Activated naive CD8-positive, alpha-beta T cell treated with anti-CD3 and anti-CD28 coated beads, Interleukin-2, amount 50 U/mL, for 16 hours (primary cell): Measurements from ENCODE around the gene SLC1A2.

ENCODE experiments used
- DNase-seq: peaks from one replicate; pipeline ENCODE4 v3.0.0-alpha.2; 2020; ENCODE audit warnings: low read depth, low spot score

SLC1A2 gene

DNA sequence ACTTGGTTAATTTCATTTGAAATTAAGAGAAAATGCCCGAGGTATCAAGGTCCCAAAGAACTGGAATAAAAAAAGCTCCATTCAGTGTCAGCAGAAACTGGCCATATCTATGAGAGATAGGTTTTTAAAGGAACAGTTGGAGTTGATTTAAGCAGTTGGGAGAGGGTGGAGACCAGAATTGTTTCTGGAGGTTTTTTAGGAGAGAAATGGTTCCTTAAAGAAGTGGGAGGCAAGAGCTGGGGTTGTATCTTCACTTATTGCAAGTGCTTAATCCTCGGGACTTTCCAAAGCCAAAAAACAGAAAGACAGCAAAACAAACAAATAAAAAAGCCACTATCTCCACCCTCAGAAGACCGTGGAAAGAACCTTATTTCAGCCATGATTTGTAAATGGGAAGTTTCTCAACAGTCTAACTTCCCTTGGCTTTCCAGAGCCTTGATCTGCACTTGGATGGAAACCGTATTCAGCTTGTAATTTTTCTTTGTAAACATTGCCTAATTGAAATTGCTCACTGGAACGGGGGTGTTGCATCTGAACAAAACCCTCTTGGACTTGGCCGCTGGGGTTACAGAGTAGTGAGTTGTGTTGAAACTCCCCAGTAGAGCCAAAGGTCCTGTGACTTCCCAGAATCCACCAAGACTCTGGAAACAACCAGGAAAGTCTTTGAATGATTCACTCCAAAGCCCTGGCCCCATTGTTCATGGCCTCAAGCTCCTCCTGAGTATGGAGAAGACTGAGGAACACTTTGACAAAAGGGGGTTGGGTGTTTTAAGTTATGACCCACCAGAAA lies 115.6 kb downstream of the SLC1A2 start:
- no peak for DNase-seq

DNA sequence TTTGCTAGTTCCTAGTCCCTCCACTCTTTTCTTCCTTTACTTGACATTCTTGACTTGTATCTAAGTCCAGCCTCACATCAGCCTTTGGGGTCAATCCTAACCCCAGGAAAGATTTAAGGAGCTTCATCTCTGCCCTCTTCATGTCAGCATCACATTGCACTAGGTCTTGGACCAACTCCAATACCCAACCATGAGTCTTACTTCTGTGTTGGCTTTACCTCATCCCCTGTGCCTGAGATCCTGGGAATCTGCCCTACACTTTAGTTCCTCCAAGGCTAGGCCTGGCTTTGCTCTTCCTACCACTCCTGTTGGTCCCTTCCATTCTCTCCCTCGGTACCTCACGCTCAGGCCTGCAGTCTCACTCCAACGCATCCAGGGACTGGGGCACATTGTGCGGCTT lies 117.0 kb downstream of the SLC1A2 start:
- DNase-seq, result no peak

DNA sequence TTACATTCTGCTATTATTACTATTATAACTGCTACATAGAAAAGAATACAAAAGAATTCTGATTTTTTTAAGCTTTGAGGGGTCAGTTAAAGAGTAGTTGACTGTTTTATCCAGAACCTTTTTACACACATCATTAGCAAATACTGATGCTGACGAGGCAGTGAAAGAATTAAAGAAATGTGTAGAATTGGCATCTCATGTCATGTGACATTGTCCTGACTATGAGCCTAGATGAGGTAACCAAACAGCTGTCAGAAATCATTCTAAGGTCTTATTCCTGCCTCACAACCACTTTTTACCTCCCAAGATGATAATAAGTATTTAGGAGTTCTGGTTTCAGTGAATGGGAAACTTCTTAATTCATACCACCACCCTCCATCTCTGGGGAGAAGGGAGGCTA lies 121.0 kb downstream of the SLC1A2 start:
- no peak for DNase-seq

DNA sequence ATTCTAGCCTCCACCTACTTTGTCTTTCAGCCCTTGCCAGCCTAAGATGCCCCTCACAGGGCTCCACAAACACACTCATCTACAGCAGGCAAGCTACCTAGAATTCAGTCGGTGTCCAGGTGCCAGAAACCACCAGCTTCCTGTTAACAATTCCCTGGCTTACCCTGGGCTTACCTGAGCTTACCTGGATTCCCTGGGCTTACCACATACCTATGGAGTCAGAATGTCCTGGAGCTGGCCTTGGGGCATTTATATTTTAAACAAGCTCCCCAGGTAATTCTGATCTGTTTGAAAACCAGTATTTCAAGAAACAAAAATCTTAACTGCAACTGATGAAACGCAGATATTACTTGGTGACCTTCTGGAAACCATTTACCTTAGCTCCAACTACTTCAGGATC lies 123.6 kb downstream of the SLC1A2 start:
- DNase-seq, result no peak

DNA sequence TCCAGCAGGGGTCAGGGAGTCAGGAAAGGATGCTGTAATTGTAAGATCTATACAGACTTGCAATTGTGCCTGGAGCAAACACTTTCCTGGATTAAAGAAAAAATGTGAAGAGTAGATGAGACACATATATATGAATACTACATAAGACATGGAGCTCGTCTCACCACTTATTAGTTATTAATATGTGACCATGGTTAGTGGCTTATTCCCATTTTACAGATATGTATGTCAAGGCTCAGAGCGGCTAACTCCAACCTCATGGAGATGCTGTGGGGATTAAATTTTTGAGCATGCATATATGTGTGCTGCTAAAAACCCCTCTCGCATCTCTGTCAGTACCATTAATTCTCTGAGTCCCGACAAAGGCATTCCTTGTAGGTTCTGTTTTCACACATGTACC lies 125.7 kb downstream of the SLC1A2 start:
- DNase-seq, result no peak

DNA sequence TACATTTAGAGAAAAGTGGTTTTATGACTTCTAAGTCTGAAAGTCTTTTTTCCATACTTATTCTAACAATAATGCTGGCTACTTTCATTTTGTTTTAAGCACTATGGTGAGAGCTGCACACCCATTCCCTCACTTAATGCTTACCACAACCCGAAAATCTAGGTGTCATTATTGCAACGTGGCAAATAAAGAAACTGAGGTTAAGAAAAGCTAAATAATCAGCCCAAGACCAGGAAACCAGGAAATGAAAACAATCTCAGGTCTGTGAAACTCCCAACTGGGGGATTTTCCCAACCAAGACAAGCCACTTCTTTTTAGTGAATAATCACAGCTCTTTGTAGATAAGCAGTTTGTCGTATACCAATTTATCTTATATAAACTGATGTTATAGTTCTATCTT lies 126.3 kb downstream of the SLC1A2 start:
- no peak for DNase-seq

DNA sequence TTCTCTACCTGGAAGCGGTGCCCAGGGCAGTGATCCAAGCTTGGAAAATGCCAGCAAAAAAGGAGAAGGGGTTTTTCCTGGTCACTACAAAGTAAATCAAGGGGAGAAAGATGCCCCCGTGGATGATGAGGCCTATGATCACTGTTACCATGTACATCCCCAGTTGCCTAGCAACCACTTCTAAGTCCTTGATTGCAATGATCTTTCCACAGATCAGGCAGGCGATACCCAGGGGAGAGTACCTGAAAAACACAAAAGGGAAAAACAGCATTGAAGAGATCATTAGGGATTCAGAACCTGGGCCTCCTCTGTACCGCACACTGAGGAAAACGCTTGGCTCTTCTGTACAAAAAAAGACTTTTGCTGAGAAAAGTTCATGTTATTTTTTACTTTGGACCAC lies 127.1 kb downstream of the SLC1A2 start:
- DNase-seq, result no peak

DNA sequence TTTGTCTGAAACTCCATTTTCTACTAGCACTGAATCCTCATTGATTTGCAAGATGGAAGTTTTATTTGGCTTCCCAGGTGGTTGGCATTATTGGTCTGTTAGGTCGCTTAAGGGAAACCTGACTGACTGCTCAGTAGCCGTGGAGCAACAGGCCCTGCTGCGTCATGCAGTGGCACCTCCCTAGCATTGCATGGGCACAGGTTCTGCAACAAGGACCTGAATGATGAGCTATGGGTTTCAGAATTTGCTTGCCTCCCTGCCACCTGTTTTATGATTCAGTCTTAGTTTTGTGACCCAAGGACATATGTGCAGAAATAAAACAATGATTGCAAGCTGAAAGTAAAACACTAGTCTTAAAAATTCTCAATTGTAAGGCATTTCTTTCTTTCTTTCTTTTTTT lies 128.5 kb downstream of the SLC1A2 start:
- no peak for DNase-seq

DNA sequence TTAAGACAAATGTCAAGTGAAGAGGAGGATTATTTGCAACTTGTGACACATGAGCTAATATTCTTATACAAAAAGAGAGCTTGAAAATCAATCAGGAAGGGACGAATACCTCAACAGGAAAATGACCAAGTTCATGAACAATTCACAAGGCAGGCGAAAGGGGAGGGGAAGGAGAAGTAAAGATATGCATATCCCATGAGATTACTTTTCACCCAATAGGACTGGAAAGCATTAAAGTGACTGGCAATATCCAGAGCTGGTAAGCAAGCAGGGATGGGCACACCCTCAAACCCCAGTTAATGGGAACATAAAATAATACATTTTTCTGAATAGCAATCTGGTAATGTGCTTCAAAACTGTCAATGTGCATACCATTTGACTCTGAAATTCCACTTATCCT lies 129.5 kb downstream of the SLC1A2 start:
- no peak for DNase-seq

DNA sequence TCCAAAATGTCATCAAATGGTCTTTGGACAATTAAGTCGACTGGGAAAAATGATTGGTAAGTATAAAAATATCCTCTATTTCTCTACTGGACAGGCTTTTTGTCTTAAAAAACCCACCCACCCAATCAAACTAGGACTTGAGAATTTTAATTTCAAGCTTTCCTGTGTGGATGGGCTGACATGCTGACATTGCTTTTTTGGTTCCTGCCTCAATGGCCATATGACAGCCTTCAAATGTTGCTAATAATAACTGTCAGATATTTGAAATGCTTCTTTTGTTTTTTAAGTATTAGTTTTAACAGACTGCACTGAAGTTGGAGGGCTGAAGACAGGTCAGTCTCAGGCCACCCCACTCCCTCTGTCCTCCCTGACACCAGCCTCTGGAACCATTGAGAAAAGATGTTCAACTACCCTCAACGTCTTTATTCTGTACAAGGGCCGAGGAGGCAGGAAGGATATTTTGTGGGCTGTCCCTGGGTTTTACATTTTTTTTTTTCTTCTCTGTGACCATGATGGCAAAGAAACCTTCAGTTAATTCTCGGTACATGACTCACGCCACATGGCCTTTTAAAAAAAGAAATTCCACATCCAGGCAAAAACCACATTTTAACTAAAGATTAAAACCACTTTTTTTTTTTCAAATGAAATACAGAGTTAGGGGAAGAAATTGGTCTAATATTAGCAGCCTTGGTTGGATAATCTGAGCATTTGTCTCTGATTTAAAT lies 130.4 kb downstream of the SLC1A2 start:
- no peak for DNase-seq

DNA sequence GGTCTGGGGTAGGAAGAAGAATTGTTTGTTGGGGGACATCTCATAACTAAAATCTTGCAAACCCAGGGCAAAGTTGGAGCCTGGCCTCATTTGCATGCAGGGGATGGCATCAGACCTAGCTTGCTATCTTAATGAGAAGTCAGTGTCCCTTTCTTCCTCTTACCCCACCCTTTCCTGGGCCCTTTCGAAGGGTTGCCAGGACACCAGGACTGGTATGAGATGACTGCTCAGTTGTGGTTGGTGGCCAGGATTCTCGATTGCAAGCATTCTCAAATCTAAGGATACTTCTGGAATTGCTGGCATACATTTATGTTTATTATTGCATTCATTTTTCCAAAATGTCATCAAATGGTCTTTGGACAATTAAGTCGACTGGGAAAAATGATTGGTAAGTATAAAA lies 131.0 kb downstream of the SLC1A2 start:
- no peak for DNase-seq

DNA sequence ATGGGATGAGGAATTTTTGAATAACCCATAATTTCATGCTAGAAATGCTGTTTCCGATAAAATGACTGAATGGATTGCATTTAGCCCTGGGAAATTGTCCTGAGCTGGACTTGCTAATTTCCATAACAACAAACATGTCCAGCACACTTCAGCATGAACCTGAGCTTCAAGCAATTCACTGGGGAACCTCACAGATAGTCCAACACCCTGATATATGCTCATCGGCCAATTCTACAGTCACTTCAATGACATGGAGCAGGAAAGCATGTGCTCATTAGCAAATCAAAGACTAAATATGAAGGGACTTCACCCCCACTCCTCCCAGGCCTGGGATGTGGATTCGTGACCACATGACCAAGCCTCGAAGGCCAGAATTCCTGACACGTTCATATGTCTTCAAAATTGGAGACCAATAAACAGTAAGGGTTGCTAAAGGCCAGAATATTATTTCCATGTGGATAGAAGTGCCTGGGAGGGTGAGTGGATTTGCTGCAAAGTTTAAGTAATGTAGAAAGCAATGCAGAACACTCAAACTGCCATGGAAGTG lies 131.9 kb downstream of the SLC1A2 start:
- no peak for DNase-seq

DNA sequence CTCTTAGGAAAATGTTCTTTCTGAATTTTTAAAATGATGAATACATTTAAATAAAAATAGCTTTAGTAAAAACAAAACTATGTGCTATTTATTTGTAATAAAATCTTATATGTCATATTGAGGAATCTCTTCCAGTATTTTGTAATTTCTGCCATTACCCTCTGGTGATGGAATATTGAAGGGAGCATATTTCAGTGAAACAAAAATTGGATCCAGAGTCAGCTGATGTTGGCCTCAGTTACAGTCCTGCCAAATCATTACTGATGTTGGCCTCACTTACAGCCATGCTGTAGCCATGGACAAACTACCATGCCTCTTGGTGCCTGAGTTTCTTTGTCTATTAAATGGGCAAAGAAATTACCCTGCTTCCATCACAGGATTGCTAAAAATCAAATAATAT lies 133.2 kb downstream of the SLC1A2 start:
- DNase-seq, result no peak

DNA sequence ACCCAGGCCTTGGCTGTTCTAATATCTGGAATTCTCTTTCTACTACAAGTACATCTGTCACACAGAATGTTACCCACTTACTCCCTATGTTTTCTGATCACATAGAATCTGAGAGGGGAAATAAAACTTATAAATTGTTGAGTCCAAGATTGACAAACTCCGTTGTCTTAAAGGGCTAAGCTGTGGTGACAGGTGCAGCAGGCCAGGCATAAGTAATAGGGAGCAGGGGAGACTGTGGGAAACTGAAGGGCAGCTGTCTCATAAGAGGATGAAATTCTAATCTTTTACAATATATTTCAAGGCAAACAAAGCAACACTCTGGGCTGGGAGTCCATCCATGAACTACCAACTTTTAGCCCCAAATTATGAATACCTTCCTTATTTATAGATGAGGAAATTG lies 133.9 kb downstream of the SLC1A2 start:
- DNase-seq, result no peak

DNA sequence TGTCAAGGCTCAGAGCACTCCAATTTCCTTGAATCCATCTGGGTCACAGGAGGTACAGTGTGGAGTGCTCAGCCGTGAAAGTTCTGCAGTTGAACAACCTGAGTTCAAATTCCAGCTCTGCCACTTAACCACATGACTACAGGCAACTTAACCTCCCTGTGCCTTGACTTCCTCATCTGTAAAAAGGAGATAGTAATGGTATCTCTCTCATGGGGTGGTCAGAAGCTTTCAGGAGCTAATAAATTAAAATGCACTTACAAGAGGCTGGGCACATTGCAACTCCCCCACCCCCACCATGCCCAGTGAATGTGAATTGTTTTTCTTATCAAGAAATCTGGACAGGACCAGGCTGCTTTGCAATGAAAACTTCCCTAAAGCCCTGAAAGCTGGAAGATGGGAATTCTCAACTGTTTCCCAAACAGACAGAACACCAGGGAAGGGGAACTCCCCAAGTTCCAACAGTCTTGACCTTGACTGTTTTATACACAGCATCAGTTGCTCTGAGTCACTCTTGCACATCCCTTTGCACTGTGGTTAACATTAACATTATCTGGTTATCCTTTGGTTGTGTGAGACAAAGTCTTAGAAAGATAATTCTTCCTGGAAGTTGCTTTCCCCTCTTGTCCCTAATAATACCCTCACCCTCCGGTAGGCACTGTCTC lies 137.0 kb downstream of the SLC1A2 start:
- no peak for DNase-seq

DNA sequence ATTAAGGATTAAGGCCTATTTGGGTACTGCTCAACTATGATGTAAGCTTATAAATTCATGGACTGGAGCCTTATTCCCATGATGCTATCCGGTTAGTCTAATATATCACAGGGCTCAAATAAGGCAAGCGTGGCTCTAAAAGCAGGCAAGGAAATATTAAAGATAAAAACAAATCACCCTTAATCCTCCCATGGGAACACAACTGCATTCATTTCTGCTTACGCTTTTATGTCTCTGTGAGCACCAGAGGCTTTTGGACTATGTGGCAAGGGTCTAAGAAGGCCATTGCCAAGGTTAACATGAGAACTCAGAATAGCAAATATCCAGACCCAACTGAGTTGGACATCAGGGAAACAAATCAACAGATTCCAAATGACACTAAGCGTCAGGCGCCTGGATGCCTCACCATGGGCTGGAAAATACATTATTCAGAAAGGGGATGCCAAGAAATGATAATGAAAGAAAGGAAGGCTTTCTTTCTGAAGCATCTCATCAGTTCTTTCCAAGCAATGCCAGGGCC lies 138.1 kb downstream of the SLC1A2 start:
- no peak for DNase-seq

DNA sequence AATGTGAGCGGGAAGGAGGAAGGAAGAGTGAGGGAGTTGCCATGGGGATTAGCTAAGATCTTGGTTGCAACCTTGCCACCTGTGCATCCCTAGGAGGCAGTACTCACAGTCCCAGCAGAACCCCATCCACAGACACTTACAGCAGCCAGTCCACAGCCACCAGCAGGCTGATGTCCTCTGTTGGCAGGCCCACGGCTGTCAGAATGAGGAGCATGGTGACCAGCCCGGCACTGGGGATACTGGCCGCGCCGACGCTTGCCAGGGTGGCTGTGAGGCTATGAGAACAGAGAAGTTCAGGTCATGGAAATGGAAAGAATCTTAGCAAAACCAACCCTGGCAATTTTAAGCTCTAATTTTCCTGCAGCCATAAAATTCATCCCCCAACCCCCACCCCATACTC lies 138.6 kb downstream of the SLC1A2 start:
- DNase-seq, result no peak

DNA sequence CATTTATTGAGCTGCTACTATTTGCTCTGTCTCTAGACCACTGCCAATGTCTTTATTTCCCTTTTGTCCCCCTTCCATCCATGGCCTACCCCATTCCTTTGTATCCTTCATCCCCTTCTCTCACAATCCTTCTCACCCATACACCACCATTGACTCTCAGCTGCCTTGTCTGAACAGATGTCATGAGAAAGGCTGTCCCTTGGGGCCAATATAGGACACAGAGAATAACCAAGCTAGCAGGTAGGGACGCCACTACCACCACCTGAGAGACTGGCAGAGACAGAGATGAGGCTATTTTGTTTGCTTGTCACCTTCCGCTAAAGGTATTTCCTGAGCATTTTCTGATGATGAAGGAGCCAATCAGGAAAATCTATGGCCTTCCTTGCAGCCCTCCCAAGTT lies 141.5 kb downstream of the SLC1A2 start:
- no peak for DNase-seq

DNA sequence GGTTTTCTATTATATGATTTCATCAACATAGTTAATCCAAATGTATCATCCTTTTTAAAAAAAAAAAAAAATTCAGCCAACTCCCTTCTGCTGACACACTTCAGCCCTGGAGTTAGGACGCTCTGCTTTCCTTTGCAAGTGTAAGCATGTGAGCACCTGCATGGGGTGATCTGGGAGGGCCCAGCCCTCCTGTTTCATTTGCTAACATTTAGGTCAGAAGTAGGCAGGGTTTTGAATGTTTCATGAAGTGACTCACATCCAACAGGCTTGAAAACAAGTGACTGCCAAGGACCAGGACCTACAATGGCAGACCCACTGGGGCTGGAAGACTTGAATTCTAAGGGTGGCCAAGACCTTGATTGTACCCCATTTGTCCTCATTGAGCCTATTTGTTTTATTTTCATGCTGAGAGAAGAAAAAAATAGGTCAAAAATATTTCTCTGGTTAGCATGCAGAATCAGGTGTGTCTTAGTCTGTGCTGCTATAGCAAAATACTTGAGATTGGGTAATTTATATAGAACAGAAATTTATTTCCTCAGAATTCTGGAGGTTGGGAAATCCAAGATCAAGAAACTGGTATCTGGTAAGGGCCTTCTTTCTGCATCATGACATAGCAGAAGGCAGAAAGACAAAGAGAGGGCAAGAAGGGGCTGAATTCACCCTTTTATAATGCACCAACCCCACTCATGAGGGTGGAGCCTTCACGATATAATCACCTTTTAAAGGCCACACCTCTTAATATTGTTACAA lies 142.8 kb downstream of the SLC1A2 start:
- DNase-seq, result no peak

DNA sequence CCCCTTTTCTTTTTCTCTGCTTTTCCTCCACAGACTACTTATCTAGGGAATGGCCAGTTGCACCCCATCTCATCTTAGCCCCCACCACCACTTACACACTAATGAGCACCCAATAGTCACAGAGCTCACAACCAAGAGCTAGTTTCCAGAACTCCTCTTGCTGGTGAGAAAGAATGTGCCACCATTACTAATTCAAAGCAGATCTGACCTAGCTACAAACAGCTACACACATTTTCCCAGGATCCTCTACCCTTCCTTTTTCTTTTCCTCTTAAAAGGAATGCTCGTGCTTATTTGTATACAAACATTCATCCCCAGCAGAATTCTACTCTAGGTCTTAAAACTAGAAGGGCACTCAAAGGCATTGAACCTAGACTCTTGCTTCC lies 143.6 kb downstream of the SLC1A2 start:
- DNase-seq, result no peak

DNA sequence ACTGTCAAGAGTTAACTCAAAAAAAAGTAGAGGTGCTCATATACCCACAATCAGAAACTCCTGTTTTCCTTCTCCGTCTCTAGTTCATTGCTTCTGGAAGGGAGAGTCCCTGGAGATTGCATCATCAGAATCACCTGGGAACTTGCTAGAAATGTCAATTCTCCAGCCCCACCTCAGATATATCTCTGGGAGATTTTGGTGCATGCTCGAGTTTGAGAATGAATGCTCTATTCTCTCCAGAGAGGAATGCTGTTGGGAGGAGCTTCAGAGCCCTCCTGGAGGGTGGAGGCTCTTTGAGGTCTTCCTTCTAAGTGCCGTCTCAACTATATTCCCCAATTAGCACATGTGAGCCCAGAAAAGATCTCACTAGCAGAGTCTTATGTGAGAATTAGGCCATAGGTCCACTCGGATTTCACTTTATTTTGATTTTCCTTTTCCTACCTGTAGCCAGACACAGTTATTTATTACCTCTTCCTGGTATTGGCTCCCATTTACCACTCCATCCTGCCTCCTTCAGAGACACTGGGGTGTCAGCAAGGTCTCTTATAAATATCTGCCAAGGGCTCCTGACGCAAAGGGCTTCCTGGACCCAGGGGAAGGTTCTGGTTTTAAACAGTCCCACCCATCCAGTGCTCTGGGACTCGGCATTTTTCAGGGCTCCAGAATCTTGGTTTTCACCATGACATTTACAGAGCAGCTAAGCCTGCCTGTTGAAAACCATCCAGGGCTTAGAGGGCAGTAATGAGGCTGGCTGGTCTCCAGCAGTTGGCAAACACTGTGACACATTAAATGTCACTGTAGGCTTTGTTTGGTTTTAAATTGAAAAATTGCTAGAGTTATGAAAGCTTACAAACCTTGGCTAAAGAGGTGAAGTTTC lies 144.2 kb downstream of the SLC1A2 start:
- DNase-seq, result no peak
